GM18951 (cell line): ENCODE results near the gene ATG7.
"Not testable (repeated sequence)": the region's sequence is repeated elsewhere in the genome, so short reads cannot be mapped to it uniquely, and the experiment has no call there.

Experiments
- POLR2A ChIP-seq: IDR thresholded peaks from 4 replicates; pipeline ENCODE4 v1.6.1; 2011; ENCODE audit warnings: mild to moderate bottlenecking; ENCODE audit not compliant: insufficient read length, insufficient read depth; ENCODE audit errors: extremely low read depth
- in situ Hi-C: fragments of 300-500 bp; cut with MboI; formaldehyde crosslinking; loops from one replicate; pipeline ENCODE4 v1.12.0; 2022; ENCODE audit warnings: low sequenced_read_pairs, mixed read lengths, inconsistent platforms; ENCODE audit not compliant: unreplicated experiment

ATG7 gene

DNA sequence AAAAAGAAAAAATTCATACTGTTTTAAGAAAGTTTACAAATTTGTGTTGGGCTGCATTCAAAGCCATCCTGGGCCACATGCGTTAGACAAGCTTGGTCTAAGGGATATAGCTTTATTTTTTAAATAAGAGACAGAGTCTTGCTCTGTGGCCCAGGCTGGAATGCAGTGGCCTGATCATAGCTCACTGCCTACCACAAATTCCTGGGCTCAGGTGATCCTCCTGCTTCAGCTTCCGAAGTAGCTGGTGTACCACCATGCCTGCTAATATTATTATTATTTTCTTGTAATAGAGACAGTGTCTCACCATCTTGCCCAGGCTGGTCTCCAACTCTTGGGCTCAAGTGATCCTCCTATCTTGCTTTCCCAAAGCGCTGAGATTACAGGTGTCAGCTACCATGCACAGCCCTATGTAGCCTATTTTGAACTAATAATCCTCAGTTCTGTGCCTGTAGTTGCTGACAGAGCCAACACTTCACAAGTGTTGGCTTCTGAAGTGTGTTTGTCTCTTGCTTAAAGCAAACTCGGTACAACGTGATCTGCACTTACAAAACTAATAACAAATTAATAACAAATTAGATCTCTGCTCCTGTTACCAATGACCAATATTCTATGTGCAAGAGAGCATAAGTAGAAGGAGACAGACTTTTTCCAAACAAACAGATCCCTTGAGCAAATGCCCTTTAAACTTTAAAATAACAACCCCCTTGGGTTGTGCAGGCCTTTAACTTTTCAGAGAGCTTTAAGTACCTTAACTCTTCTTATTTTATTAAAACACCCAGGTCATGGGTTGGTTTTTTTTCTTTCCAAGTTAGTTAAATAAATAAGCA lies 236.4 kb downstream of the ATG7 start:
- in situ Hi-C loops, result no loop called here

DNA sequence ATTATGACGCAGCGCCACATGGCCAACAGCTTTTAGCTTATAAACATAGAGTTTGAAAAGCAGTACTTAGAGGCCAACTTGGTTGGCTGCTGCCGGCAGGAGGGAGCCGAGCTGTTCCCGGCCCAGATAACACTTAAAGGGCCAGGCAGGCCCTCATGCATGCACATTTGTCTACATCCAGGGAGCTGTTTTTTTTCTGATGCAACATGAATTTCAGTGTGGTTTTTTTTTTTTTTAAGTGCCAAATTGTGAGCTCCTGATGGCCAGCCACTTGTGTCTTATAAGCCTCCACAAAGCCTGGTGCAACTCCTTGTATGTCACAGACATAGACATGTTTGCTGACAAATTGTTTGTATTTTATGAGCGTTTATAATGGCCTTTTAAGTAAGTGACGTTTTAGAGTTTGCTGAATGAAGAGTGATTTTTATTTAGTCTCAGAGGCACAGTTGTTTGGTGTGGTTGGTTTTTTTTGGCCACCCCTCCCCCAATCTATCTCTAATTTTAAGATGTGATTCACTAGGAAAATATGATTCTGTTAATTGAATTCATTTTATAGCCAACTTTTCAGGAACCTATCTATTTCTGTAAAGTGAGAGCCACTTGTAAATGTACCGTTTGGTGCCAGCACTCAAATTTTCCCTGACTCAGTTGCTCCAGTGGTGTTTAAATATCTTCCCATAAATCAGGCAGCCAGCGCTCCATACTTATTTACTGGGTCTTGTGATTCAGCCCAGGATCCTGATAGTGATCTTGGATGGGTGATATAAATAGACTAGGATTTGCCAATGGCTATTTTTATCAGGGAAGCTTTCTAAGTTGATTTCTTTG lies 237.2 kb downstream of the ATG7 start:
- no peak for TF ChIP-seq POLR2A
- in situ Hi-C loops, result no loop called here

More for the DNA sequence above, 236.4 kb downstream of the ATG7 start:
- no peak for TF ChIP-seq POLR2A

DNA sequence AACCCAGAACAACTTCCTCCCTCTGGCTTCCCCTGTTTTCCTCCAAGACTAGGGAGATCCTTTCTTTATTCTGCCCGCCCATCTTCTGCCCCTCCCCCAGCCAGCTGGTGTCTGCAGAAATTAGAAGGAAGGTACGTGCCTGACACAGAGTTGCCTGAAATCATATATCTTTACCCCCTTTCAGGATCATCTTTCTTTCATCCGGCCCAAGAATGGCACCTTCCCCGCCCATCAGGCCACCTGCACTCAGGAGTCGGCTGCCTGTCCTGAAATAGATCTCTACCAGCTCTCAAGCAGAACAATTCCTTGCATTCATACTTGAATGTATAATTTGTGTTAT lies 237.8 kb downstream of the ATG7 start:
- no peak for TF ChIP-seq POLR2A
- in situ Hi-C loops, result no loop called here

DNA sequence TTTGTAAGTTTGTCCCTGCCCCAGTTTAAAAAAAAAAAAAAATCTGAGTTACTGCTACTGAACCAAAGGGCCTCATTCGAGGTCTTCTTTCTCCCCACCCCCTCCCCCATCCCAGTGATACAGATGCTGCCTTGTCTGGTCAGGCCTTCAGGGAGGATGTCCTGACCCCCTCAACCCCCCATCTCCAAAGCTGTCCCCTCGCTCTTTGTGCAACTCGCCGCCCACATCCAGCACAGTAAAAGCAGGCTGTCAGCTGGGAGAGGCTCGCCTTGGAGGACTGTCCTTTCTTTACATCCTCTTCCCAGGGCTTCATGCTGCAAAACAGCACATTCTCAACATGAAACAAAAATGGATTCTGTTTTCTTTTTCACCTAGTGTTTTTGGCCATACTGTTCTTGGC lies 238.2 kb downstream of the ATG7 start:
- no peak for TF ChIP-seq POLR2A
- in situ Hi-C loops, result no loop called here

DNA sequence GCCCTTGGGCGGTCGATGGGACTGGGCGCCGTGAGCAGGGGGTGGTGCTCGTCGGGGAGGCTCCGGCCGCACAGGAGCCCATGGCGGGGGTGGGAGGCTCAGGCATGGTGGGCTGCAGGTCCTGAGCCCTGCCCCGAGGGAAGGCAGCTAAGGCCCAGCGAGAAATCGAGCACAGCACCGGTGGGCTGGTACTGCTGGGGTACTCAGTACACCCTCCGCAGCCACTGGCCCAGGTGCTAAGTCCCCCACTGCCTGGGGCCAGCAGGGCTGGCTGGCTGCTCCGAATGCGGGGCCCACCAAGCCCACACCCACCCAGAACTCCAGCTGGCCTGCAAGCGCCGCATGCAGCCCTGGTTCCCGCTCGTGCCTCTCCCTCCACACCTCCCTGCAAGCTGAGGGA lies 239.4 kb downstream of the ATG7 start:
- in situ Hi-C loops, result not testable (repeated sequence)

DNA sequence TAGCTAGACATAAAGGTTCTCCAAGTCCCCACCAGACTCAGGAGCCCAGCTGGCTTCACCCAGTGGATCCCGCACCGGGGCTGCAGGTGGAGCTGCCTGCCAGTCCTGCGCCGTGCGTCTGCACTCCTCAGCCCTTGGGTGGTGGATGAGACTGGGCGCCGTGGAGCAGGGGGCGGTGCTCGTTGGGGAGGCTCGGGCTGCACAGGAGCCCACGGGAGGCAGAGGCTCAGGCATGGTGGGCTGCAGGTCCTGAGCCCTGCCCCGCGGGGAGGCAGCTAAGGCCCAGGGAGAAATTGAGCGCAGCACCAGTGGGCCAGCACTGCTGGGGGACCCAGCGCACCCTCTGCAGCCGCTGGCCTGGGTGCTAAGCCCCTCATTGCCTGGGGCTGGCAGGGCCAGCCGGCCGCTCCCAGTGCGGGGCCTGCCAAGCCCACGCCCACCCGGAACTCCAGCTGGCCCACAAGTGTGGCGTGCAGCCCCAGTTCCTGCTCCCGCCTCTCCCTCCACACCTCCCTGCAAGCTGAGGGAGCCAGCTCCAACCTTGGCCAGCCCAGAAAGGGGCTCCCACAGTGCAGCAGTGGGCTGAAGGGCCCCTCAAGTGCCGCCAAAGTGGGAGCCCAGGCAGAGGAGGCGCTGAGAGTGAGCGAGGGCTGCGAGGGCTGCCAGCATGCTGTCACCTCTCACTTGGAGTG lies 241.1 kb downstream of the ATG7 start:
- in situ Hi-C loops, result not testable (repeated sequence)

DNA sequence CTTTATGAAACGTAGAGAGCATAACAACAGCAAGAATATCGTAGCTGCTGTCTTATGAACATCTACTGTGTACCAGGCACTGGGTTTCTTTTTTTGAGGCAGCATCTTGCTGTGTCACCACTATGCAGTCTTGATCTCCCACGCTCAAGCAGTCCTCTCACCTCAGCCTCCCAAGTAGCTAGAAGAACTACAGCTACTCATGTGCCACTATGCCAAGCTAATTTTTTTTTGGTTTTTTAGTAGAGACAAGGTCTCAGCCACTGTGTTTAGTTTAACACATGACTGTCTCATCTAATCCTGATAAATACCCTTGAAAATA lies 241.6 kb downstream of the ATG7 start:
- no peak for TF ChIP-seq POLR2A
- in situ Hi-C loops, result no loop called here

DNA sequence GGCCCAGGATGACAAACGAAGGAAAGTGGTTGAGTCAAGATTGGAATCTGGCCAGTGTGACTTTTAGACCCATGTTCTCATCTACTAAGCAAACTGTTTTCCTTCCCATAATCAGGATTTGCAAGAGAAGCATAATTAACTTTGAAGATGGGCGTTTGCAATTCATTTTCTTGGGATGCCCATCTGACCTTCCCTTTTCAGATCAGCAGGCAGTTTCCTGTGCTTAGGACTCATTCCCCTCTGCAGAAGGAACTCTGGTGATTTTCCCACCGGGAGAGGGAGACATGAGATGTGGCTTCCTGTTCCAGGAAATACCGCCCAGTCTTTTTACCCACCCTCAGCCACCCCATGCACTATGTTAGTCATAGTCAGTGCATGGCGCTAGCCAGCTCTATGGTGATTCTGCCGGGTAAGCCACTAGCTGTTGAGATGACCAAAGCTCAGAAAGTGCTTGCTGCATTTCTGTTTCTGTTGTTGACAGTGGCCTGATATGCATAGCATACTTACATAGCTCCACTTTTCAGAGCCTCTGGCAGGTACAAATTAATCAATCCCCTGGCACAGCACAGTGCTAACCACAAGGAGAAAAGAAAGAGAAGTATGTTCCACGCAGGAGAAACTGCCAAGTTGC lies 242.1 kb downstream of the ATG7 start:
- in situ Hi-C loops, result no loop called here
- TF ChIP-seq POLR2A, result no peak

DNA sequence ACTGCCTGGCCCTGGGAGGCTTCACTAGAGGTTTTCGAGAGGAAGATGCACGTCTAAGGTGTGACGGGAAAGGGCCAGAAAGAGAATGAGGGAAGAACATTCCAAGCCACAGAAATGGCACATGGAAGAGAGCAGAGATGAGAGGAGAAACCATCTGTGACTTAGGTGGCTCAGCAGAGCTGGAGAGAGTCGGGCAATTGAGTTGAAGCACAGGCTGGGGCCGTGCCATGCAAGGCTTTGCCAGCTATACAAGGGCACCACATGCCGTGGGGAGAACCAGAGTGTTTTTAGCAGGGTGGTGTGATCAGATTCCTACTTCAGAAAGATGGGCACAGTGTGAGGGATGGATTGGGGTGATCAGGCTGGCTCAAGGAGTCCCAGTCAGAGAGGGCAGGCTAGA lies 245.4 kb downstream of the ATG7 start:
- no peak for TF ChIP-seq POLR2A
- in situ Hi-C loops, result no loop called here

DNA sequence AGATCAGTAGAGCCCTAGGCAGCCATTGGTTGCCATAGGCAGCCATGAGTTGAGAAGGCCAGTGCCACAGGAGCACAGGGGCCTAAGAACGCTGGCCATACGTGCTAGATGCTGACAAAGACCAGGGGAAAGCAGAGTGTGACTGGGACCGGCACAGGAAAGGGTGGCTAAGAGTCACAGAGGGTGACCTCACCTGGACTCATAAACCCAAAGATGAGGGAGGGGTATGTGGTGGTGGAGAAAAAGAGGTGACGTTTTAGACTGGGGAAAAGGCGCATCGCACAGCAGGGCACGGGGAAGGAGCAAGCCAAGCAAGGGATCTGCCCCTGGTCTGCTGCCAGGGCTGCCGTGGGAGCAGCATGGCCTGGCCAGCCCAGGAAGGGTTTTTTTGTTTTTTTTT lies 249.0 kb downstream of the ATG7 start:
- TF ChIP-seq POLR2A, result no peak
- in situ Hi-C loops, result no loop called here

DNA sequence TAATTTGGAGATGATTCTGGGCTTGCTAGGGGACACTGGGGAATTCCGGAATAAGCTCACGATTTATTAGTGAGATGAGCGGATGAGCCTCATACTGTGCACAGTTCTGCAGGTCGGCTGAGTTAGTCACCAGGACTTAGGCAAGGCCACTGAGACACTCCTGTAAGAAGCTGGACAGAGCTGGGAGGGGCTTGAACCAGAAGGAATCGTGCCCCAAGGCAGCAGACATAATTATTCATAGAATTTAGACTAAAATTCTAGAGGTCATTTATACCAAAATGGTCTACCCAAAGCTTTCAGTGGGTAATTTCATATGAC lies 250.2 kb downstream of the ATG7 start:
- no peak for TF ChIP-seq POLR2A
- in situ Hi-C loops, result no loop called here

DNA sequence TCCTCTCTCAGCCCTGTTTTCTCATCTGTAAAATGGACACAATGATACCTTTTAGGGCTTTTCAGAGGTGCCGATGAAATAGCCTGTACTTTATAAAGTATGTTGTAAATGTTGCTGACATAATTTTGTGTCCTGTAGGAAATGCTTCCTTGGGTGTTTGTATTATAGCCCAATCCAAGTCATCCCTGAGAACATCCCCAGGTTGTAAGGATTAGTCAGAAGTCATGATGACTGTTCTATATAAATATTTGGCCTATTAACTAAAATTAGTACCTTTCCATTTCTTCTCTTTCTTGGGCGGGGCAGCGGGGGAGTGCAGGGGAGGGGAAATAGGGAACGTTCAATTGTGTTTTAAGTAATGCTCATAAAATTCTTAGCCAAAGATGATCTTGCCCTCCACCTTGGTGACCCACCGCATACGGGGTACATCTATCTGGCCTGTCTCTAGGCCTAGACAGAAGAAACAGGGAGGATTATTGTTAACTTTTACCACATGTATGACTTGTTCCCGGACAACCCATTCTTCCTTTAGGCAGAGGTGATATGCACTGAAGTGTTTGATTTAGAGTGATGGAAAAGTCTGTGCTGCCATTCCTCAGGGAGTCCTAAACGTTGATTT lies 250.9 kb downstream of the ATG7 start:
- no peak for TF ChIP-seq POLR2A

DNA sequence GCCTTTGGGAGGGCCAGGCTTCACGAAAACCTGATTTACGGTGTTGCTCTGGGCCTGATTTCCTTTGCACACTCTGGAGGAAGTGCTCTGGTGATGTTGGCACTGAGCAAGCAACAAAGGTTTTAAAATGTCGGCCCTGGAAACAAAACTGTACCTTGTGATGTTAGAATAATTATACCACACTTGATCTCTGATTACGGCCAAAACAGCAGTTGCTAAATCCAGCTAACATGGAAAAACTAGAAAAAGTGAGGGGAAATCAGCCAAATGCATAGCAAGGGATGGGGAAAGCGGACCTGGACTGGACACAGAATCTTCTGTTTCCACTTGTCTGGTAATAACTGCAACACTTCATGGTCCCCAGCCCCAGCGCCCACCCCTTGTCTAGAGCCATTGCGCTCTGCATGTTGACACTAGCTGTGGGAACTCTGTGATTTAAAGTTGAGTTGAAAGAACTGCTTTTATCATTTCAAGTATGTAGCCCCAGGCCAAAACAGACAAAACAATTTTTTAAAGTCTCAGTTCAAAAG lies 251.4 kb downstream of the ATG7 start:
- in situ Hi-C loops, result no loop called here

More for the DNA sequence above, 250.9 kb downstream of the ATG7 start:
- in situ Hi-C loops, result no loop called here

DNA sequence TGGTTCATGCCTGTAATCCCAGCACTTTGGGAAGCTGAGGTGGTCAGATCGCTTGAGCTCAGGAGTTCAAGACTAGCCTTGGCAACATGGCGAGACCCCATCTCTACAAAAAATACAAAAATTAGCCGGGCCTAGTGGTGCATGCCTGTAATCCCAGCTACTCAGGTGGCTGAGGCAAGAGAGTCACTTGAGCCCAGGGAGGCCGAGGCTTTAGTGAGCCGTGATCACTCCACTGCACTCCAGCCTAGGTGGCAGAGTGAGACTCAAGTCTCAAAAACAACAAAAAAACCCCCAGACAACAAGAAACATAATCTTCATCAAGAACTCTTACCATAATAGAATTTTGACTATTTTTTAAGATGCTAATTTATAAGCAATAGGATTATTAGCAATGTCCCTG lies 253.9 kb downstream of the ATG7 start:
- in situ Hi-C loops, result not testable (repeated sequence)

More for the DNA sequence above, 251.4 kb downstream of the ATG7 start:
- TF ChIP-seq POLR2A, result no peak
